SJSA1 (cell line): ENCODE results near the gene ZCCHC17. TPM values are rescaled to one million over a fixed set of nuclear protein-coding genes. Genes with fewer than 3 reads are reported as not detected.
A peak's percentile ranks its signal among the peaks of the same experiment; 100 is the strongest.

ENCODE experiments used
- DNase-seq, 2 experiments: peaks; one replicate each; pipeline ENCODE4 v3.0.0-alpha.2; 2015 to 2020; ENCODE audit warnings: low spot score in 2 of 2, low read depth in 1 of 2
- H3K27ac ChIP-seq: fragments of 250-450 bp; sonication (Bioruptor Pico); 2 replicates; pipeline ENCODE4 v1.5.1; 2020; ENCODE audit warnings: mild to moderate bottlenecking, moderate library complexity
- H3K27me3 ChIP-seq: fragments of 250-450 bp; sonication (Bioruptor Pico); replicated peaks from 2 replicates; pipeline ENCODE4 v1.5.1; 2020; ENCODE audit warnings: mild to moderate bottlenecking, moderate library complexity
- H3K36me3 ChIP-seq: fragments of 250-450 bp; sonication (Bioruptor Pico); 2 replicates; pipeline ENCODE4 v1.5.1; 2020; ENCODE audit warnings: mild to moderate bottlenecking
- H3K4me1 ChIP-seq: fragments of 250-450 bp; sonication (Bioruptor Pico); replicated peaks from 2 replicates; pipeline ENCODE4 v1.6.1; 2021; ENCODE audit warnings: mild to moderate bottlenecking
- H3K4me3 ChIP-seq: fragments of 250-450 bp; sonication (Bioruptor Pico); 2 replicates; pipeline ENCODE4 v1.5.1; 2020; ENCODE audit warnings: mild to moderate bottlenecking
- H3K9me3 ChIP-seq: fragments of 250-450 bp; sonication (Bioruptor Pico); replicated peaks from 2 replicates; pipeline ENCODE4 v1.5.1; 2020; ENCODE audit warnings: mild to moderate bottlenecking
- total RNA-seq: library from RNA; depleted of rRNA; stranded (reverse); fragments of >200 nt; shearing (Covaris generic); gene quantifications from 2 replicates; pipeline ENCODE4 v1.2.3, GENCODE V29; 2014

ZCCHC17 gene
- total RNA-seq, 1 experiment from 2014 or later = 50.2 TPM

DNA sequence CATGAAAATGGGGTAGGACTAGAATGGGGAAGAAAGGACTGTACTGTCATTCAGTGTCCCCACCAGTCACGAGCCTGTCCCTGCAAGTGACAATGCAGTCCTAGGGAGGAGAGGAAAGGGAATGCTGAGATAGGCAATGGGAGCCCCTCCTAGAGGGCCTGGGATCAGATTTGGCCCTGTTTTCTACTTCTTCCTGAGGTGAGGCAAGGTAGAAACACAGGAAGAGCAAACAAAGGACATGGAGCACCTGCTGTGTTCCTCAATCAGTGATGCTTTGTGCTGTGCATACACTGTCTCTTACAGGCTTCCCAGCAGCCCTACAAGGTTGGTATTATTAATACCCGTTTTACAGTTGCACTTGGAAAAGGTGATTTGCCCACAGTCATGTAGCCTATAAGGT is 70.0 kb downstream of the ZCCHC17 start:
- H3K4me1 ChIP-seq = no peaks in the 10 kb centered on the region
- peaks cover 44% of the 10 kb centered on the region for H3K36me3 ChIP-seq
- H3K4me3 ChIP-seq = no peak overlapping the region
- no peak for DNase-seq
- no peak overlapping the region for H3K27ac ChIP-seq
- no peaks in the 10 kb centered on the region for H3K9me3 ChIP-seq
- H3K27me3 ChIP-seq = no peaks in the 10 kb centered on the region

DNA sequence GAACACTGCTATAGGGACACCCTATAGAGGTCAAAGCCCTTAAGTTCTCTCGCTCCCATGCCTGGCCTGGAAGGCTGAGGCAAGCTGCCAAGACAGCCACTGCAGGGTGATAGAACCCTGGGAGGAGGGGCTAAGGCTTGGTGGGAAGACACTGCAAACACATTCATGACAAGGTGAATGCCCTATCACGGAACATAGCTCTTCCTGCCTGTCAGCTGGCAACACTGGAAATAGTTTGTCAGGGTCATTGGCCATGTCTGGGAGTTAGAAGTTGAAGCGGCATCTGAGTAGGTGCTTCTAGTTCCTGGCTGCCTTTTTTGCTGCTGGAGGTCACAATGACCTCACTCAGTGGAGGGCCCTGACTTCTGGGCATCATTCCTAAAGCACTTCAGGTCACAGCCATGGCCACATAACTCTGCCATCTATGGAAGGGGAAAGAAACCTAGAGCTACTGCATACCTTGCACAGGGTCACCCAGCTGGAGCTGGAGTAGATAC is 71.8 kb downstream of the ZCCHC17 start:
- H3K27me3 ChIP-seq = no peaks in the 10 kb centered on the region
- H3K4me3 ChIP-seq = no peak overlapping the region
- no peak for DNase-seq
- peaks cover 10% of the 10 kb centered on the region for H3K4me1 ChIP-seq
- H3K27ac ChIP-seq = no peak overlapping the region
- H3K9me3 ChIP-seq = no peaks in the 10 kb centered on the region
- peaks cover 34% of the 10 kb centered on the region for H3K36me3 ChIP-seq

DNA sequence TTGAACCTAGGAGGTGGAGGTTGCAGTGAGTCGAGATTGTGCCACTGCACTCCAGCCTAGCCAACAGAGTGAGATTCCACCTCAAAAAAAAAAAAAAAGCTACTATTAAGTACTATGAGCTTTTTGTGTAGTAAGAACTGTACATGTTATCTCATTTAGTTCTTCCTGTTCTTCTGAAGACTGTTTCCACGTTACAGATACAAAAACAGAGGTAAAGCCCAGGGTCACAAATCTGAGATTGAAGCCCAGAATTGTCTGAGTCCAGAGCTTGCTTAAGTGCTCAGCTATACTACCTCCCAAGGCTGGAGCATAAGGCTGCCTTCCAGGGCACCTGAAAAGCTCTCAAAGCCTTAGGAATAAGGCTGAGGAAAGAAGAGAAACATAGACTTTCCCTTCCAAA is 73.2 kb downstream of the ZCCHC17 start:
- Histone ChIP-seq H3K27ac (no peak overlapping the region), H3K4me3 (no peak overlapping the region), H3K27me3 (no peaks in the 10 kb centered on the region), H3K4me1 (peaks cover 10% of the 10 kb centered on the region), H3K9me3 (no peaks in the 10 kb centered on the region), H3K36me3 (peaks cover 21% of the 10 kb centered on the region)
- DNase-seq = no peak

DNA sequence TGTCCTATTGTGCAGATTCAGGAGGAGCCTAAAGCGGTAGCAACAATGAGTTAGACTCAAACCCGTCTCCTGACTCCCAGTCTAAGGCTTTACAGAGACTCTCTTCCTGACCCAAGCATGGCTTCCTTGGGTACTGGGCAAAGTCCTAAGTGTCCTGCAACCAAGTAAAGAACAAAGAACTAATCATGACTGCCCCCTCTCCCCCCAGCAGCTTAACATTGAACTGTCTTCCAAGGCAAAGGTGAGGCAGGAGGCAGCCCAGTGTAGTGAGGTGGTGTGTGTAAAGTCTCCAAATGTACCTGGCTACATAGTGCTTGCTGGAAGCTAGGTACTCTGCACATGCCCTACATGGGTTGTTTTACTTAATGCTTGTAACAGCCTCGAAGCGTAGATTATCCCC is 73.7 kb downstream of the ZCCHC17 start:
- Histone ChIP-seq H3K36me3 (peaks cover 16% of the 10 kb centered on the region), H3K27ac (no peak overlapping the region), H3K4me1 (peaks cover 10% of the 10 kb centered on the region), H3K9me3 (no peaks in the 10 kb centered on the region), H3K4me3 (no peak overlapping the region), H3K27me3 (no peaks in the 10 kb centered on the region)
- no peak for DNase-seq

DNA sequence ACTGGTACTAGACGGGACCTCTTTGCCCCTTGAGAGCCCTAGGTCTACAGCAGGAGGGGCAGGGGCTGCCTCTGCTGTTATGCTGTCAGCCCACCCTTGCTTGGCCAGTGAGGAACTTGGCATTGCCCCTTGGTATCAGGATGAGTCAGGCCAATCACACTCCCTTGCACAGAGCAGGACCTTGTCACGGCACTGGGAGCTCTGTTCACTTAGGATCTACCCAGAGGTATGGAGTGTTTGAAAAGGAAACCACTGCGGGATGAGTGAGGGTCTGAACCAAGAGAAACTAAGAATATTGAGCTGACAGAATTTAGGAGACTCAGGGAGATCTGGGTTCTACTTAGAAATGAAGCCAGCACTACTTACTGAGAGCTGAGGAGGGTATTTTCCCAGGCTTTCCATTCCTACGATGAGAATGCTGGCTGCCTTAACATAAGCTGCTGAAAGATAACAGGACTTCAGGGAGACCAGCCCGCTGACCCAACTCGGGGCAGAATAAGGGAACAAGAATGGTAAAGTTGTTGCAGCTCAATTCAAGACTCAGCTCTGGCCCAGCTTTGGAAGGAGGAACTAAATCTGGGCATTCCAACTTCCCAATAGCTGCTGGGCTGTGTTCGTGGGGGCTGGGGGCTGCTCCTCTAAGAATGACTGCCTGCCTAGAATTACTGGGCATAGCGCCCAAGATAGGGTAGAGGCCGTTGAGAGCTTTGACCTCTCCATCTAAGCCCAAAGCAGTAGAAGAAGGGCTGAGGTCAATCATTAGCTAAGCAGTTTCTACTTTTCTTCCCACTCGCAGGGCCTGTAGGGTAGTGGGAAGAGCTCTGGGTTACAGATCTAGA is 74.5 kb downstream of the ZCCHC17 start:
- Histone ChIP-seq H3K36me3 (peaks cover 9% of the 10 kb centered on the region; the same call in 1 of the 2 replicates), H3K4me3 (no peak overlapping the region), H3K4me1 (peaks cover 10% of the 10 kb centered on the region), H3K9me3 (no peaks in the 10 kb centered on the region), H3K27me3 (no peaks in the 10 kb centered on the region), H3K27ac (no peak overlapping the region)
- no peak for DNase-seq

DNA sequence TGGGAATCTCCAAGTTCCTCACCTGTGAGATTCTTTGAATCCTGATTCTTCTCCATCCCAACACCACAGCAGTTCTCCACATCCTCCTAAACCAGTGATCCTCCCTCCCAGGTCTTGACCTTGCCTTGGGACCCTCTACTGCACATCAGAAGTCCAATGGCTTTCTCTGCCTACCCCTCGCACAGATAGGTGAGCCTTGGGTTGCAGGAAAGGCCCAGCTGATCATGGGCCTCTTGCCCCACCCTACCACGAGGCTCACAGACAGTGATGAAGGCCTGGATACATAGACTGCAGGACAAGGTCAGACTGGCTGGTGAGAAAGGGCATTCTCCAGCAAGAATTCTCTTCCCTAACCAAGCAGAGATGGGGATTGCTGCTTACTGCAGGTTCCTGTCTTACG is 75.2 kb downstream of the ZCCHC17 start:
- Histone ChIP-seq H3K27ac (no peak overlapping the region), H3K27me3 (no peaks in the 10 kb centered on the region), H3K4me1 (peaks cover 10% of the 10 kb centered on the region), H3K4me3 (no peak overlapping the region), H3K9me3 (no peaks in the 10 kb centered on the region), H3K36me3 (peaks cover 2% of the 10 kb centered on the region; the same call in 1 of the 2 replicates)
- no peak for DNase-seq

DNA sequence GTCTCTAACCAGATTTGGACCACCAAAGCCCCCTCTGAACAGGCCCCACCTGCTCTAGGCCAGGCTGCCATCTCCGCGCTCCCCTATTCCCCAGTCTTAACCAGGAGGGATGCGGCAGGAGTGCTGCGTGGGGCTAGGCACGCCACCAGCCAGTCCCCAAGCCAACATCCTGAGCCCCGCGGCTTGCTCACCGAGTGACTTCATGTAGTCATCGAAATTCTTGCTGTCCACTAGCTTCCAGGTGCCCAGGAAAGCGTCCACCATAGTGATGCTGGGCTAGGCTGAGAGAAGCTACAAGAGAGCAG is 75.9 kb downstream of the ZCCHC17 start:
- Histone ChIP-seq H3K27me3 (no peaks in the 10 kb centered on the region), H3K4me1 (peaks cover 10% of the 10 kb centered on the region), H3K27ac (no peak overlapping the region), H3K9me3 (no peaks in the 10 kb centered on the region), H3K36me3 (no peaks in the 10 kb centered on the region), H3K4me3 (peak overlapping the region; percentile 30)
- DNase-seq = no peak

DNA sequence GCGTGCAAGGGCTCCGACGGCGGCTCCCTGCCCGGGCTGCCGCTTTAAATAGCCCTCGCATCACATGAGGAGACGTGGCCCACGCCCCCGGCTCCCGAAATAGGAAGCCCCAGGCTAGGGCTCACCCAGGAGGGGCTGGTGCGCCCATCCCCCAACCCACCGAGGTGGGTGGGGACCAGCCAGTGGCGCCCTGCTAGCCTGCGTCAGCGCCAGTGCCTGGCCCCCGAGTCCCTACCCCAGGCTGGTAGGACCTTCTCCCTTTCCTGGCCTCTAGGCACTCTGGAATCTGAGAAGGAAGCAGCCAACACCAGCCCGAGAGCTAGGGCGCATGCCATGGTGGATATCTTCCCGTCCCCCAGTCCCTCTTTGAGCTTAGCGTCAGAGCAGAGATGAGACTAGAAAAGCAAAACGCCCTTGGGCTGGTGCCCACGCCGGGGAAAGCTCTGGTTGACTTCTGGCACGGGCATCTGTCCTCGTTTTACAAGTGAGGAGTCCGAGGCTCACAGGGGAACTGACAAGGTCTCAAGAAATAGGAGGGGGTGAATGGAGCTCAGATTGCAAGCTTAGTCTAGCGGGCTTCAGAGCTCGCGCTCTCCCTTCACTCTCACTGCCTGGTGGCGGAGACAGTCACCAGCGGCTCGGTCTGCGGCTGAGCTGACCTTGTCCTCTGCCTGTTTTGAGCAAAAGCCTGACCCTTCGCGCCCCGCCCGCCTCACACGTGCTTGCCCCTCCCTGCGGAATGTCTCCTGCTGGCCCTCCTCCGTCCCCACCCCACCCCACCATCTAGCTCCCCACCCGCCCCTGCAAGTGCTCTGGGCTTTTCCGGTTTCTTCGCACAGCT is 76.4 kb downstream of the ZCCHC17 start, which contains the start of gene FABP3:
Gene FABP3, minus strand, starts transcription at position 21 of the 841 bp plus-strand sequence. CDS start 62 bp downstream, outside the sequence.
- Histone ChIP-seq H3K36me3 (no peaks in the 10 kb centered on the region), H3K27ac (no peak within 1 kb of the TSS), H3K4me3 (peak within 1 kb of the TSS; percentile 30), H3K9me3 (no peaks in the 10 kb centered on the region), H3K4me1 (peaks cover 10% of the 10 kb centered on the region), H3K27me3 (no peaks in the 10 kb centered on the region)
- DNase-seq = peak; percentile 53 to 75

DNA sequence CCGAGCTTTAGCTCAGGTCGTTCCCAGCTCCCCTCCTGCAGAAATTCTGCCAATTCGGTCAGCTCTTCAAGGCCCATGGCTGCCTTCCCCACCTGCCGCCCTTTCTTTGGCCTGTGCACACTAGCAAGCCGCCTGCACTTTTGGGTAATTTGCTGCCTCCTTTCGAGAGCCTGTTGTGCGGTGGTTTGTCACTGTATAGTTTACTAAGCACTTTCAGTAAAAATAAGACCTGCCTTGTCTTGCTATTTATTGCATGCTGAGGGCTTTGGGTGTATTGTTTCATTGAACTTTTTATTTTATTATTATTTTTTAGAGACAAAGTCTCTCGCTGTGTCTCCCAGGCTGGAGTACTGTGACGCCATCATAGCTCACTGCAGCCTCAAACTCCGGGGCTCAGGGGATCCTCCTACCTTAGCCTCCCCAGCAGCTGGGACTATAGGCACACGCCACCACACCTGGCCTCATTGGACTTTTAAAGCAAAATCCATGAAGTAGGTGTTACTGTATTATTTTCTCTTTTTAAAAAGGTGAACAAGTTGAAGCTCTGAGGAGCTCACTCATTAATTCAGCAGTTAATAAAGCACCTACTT is 77.2 kb downstream of the ZCCHC17 start:
- no peak for DNase-seq
- H3K27ac ChIP-seq = no peak overlapping the region
- peak overlapping the region; percentile 30; the same call in 1 of the 2 replicates for H3K4me3 ChIP-seq
- no peaks in the 10 kb centered on the region for H3K27me3 ChIP-seq
- no peaks in the 10 kb centered on the region for H3K36me3 ChIP-seq
- H3K4me1 ChIP-seq = peaks cover 10% of the 10 kb centered on the region
- H3K9me3 ChIP-seq = no peaks in the 10 kb centered on the region

DNA sequence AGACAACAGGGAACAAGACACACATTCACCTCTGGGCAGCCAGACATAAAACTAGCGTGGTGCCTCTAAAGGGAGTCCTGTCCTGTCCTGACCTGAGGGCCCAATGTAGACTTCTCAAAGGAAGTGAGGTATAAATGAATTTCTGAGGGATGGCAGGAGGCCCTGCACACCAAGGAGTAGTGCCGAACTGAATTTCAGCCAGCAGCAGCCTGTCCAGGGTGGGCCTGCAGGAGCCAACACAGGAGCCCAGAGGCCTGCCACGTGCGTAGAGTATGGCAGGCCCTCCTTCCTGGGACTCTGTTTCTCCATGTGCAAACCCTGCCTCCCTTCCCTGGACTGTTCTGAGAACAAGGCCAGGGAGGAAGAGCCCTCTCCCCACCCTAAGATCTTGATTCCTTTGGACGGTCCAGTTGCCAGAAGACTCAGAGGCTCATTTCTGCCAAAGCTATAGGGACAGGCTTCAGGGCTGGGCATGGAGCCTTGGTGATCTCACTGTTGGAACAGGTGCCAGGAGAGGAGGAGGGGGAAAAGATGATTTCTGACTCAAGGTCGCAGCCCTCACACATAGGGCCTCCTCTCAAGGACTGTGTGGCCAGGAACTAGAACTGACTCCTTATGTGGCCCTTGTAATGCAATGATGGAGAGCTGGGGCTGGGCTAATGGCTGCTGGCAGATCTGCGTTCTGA is 77.8 kb downstream of the ZCCHC17 start:
- Histone ChIP-seq H3K9me3 (no peaks in the 10 kb centered on the region), H3K4me3 (no peak overlapping the region), H3K4me1 (peaks cover 10% of the 10 kb centered on the region), H3K27ac (no peak overlapping the region), H3K27me3 (no peaks in the 10 kb centered on the region), H3K36me3 (no peaks in the 10 kb centered on the region)
- no peak for DNase-seq

DNA sequence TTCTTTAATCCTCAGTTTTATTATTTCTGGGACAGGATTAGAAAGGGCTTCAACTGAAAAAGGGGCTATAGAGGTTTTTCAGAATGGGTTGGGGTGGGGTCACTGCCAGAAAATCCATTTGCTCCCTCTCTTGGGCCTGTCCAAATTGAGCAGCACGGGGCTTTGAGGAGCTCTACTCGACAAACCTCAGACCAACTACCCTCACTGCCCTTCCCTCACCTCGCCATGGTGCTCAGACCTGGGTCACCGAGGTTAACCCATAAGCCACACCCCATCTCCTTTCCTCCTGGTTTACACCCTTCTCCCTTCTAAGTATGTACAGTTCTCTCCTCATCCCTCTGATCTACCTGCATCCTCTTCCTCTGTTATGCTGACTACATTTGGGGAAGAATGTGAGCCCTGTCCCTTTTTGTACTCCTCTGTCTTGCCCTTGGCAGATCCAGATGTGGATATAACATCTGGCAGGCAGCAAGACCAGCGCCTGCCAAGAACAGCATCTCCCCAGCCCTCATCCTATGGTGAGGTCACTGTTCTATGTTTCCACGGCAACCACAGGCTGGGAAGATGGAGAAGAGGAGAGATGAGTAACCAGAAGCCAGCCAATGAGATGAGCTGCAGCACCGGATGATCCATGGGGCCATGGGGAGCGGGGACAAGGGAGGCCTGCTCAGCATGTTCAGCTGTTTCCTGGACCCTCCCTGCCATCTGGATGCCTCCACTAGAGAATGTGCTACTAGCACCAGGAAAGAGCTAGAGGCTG is 79.7 kb downstream of the ZCCHC17 start:
- H3K4me1 ChIP-seq = peaks cover 10% of the 10 kb centered on the region

DNA sequence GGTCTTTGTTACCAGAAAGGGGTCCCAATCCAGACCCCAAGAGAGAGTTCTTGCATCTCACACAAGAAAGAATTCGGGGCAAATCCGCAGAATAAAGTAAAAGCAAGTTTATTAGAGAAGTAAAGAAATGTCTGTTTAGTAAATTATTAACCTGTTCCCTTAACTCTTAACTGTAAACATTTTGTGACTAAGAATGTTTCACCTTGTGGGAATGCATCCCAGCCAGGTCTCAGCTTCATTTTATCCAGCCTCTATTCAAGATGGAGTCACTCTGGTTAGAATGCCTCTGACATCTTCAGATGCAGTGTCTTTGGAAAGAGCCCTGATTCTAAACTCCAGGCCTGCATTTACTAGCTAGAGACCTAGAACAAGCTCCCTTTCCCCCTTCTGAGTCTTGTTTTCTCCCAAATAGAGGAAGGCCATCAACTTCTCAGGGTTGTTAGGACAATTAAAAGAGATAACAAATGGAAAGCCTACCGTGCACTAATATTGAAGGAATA is 80.6 kb downstream of the ZCCHC17 start:
- H3K9me3 ChIP-seq = no peaks in the 10 kb centered on the region
- no peak for DNase-seq
- H3K4me3 ChIP-seq = no peak overlapping the region
- no peaks in the 10 kb centered on the region for H3K27me3 ChIP-seq
- no peaks in the 10 kb centered on the region for H3K36me3 ChIP-seq
- H3K4me1 ChIP-seq = peaks cover 10% of the 10 kb centered on the region
- H3K27ac ChIP-seq = no peak overlapping the region

More for the DNA sequence above, 79.7 kb downstream of the ZCCHC17 start:
- Histone ChIP-seq H3K27me3 (no peaks in the 10 kb centered on the region), H3K27ac (no peak overlapping the region), H3K36me3 (no peaks in the 10 kb centered on the region), H3K9me3 (no peaks in the 10 kb centered on the region), H3K4me3 (no peak overlapping the region)
- peak; percentile 44 to 67 for DNase-seq
